ENCODE data around the gene MAPK11.

- TF ChIP-seq CTCF (IDR thresholded peaks at IDR 0.05) (peak; percentile 39), EZH2 (IDR thresholded peaks at IDR 0.05; ENCODE audit: borderline replicate concordance, insufficient read depth, low read depth, low read length, poor library complexity, severe bottlenecking) (no peak)
Observed at GRCh38 chr22:50274311-50274710, 4.1 kb upstream of the MAPK11 start.

Measured in B cell (primary cell).